Fibroblast of villous mesenchyme (primary cell): ENCODE results near the gene MCF2L. TPM values are rescaled to one million over a fixed set of nuclear protein-coding genes. Genes with fewer than 3 reads are reported as not detected.

Experiments used
- DNase-seq: peaks from one replicate; pipeline ENCODE4 v3.0.0-alpha.2; 2010; ENCODE audit warnings: low read depth
- H3K4me3 ChIP-seq: 2 replicates; pipeline ENCODE4 v1.5.1; 2011; ENCODE audit warnings: low read depth, mild to moderate bottlenecking, low read length
- total RNA-seq: library from RNA; depleted of rRNA; stranded (reverse); fragments of >200 nt; gene quantifications from 2 replicates; pipeline ENCODE4 v1.2.3, GENCODE V29; 2012
- TF ChIP-seq, protein P1 (sequence below): IDR thresholded peaks from 2 replicates; pipeline ENCODE4 v1.5.1; 2012; ENCODE audit warnings: low read depth, mild to moderate bottlenecking, low read length; ENCODE audit not compliant: insufficient read depth

MCF2L gene
- total RNA-seq, 1 donor: under 0.01 TPM

DNA sequence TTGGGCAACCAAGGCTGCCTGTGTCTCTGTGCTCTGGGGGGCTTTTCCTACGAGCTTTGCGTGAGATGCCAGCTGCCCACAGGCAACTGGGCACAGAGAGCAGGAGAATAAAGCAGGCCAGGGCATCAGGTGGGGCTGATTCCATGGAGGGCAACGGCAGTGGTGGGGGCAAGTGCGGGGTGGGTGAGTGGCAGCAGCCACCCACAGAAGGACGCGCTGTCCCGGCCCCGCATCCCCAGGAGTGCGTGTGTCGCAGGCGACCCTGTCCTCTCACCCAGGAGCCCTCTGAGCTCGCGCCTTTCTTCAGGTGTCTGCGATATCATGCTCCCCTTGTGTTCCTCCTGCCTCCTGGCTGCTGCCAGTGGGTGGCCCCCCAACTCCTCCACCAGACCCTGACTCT, 67.4 kb downstream of the MCF2L start:
- no peak for DNase-seq
- no peak overlapping the region for H3K4me3 ChIP-seq
- TF ChIP-seq, protein P1, sequence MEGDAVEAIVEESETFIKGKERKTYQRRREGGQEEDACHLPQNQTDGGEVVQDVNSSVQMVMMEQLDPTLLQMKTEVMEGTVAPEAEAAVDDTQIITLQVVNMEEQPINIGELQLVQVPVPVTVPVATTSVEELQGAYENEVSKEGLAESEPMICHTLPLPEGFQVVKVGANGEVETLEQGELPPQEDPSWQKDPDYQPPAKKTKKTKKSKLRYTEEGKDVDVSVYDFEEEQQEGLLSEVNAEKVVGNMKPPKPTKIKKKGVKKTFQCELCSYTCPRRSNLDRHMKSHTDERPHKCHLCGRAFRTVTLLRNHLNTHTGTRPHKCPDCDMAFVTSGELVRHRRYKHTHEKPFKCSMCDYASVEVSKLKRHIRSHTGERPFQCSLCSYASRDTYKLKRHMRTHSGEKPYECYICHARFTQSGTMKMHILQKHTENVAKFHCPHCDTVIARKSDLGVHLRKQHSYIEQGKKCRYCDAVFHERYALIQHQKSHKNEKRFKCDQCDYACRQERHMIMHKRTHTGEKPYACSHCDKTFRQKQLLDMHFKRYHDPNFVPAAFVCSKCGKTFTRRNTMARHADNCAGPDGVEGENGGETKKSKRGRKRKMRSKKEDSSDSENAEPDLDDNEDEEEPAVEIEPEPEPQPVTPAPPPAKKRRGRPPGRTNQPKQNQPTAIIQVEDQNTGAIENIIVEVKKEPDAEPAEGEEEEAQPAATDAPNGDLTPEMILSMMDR: no peak

DNA sequence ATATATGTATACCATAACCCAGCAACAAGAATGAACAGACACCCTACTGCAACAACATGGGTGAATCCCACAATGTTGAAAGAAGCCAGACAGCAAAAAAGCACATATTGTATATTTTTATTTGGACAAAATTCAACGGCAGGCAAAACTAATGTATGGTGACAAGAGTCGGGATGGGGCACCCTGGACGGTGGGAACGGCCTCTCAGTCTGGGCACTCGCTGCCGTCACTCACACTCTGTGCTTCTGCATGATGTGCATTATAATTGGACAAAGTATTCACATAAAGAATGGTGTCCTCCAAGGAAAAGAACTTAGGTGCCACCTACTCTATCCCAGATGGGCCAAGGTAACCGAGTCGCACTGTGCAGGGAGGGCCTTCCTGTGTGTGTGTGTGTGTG, 71.0 kb downstream of the MCF2L start:
- DNase-seq: no peak
- TF ChIP-seq, protein P1: no peak
- H3K4me3 ChIP-seq: no peak overlapping the region

- DNase-seq: no peak
- TF ChIP-seq, protein P1: no peak
- H3K4me3 ChIP-seq: no peak overlapping the region
These were observed 71.7 kb downstream of the MCF2L start for GRCh38 chr13:113040597-113041292.

DNA sequence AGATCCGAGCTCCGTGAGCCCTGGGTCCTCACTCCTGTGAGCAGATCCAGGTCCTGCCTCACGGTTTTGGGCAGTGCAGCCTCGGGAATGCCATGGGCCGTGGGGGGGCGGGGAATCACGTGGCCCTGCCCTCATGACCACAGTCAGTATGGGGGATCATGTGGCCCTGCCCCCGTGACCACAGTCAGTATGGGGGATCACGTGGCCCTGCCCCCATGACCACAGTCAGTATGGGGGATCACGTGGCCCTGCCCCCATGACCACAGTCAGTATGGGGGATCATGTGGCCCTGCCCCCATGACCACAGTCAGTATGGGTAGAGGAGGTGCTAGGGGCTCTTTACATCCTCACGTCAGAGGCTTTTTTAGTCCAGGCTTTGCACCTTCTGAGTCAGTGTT, 72.3 kb downstream of the MCF2L start:
- TF ChIP-seq, protein P1: no peak
- DNase-seq: no peak
- H3K4me3 ChIP-seq: no peak overlapping the region

DNA sequence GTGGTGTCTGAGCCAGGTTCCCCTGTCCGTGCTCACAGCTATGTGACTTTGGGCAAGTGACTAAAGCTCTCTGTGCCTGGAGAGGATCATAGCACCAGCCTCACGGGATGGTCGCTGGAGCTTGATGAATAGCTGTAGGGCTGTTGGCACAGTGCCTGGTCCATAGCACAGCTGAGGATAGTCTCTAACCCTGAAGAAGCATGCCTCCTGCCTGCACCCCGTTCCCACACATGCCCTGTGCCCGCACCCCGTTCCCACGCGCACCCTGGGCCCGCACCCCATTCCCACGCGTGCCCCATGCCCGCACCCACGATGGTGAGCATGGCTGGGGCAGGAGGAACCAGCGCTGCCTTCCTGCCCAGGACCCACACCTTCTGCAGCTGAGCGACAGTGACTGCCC, 72.9 kb downstream of the MCF2L start:
- H3K4me3 ChIP-seq: no peak overlapping the region
- no peak for DNase-seq
- TF ChIP-seq, protein P1: no peak

GRCh38 chr13:113042456-113042855, 73.4 kb downstream of the MCF2L start:
- no peak overlapping the region for H3K4me3 ChIP-seq
- DNase-seq: no peak
- TF ChIP-seq, protein P1: no peak
